Lung (tissue), 12 donors: ENCODE data around the gene SPATA6. TPM values are rescaled to one million over a fixed set of nuclear protein-coding genes. Genes with fewer than 3 reads are reported as not detected.
"Not testable (repeated sequence)": the region's sequence is repeated elsewhere in the genome, so short reads cannot be mapped to it uniquely, and the experiment has no call there.

Experiments
- ATAC-seq: fragments of 200-7000 bp; cut with Tn5 transposase; one replicate; pipeline ENCODE4 v1.9.1; 2020; ENCODE audit warnings: moderate number of reproducible peaks; ENCODE audit not compliant: insufficient read depth, low FRiP score
- DNase-seq, 3 donors: peaks; one replicate each; pipeline ENCODE4 v3.0.0-alpha.2; 2013 to 2017
- H3K27ac ChIP-seq, 2 donors: one replicate each; pipeline ENCODE4 v1.5.1; 2013; ENCODE audit warnings: mild to moderate bottlenecking in 2 of 2, moderate library complexity in 2 of 2, control low read depth in 1 of 2, inconsistent platforms in 1 of 2, low read depth in 1 of 2, low read length in 1 of 2
- H3K27me3 ChIP-seq, 3 donors: one replicate each; pipeline ENCODE4 v1.5.1; 2013; ENCODE audit warnings: low read length in 2 of 3; ENCODE audit not compliant: control insufficient read depth in 3 of 3, insufficient read depth in 3 of 3
- H3K36me3 ChIP-seq, 4 donors: one replicate each; pipeline ENCODE4 v1.5.1; 2013; ENCODE audit warnings: low read length in 4 of 4, mild to moderate bottlenecking in 1 of 4, moderate library complexity in 1 of 4; ENCODE audit not compliant: control insufficient read depth in 4 of 4, insufficient read depth in 4 of 4
- H3K4me1 ChIP-seq, 5 donors: one replicate each; pipeline ENCODE4 v1.5.1; 2013; ENCODE audit warnings: low read length in 5 of 5, mild to moderate bottlenecking in 2 of 5, moderate library complexity in 1 of 5; ENCODE audit not compliant: control insufficient read depth in 5 of 5, insufficient read depth in 5 of 5
- H3K4me3 ChIP-seq: one replicate; pipeline ENCODE4 v1.5.1; 2013; ENCODE audit warnings: mild to moderate bottlenecking, control low read depth, moderate library complexity
- H3K9ac ChIP-seq, 2 donors: one replicate each; pipeline ENCODE4 v1.5.1; 2013; ENCODE audit warnings: low read length in 2 of 2, control low read depth in 1 of 2; ENCODE audit not compliant: insufficient read depth in 1 of 2
- H3K9me3 ChIP-seq, 4 donors: one replicate each; pipeline ENCODE4 v1.5.1; 2013; ENCODE audit warnings: low read length in 3 of 4, mild to moderate bottlenecking in 1 of 4, moderate library complexity in 1 of 4; ENCODE audit not compliant: control insufficient read depth in 4 of 4, insufficient read depth in 3 of 4
- CTCF ChIP-seq: IDR thresholded peaks from 2 replicates; pipeline ENCODE4 v1.5.1; 2012; ENCODE audit warnings: mild to moderate bottlenecking; ENCODE audit errors: control extremely low read depth, extremely low read depth
- WGBS, 2 donors: extraction: QIAGEN DNeasy Blood & Tissue Kit; methylation state at CpG; one replicate each; pipeline ENCODE4 v1.1.7; 2013; 5-methylcytosine and 5-hydroxymethylcytosine counted together
- polyA plus RNA-seq, 2 donors: library from polyadenylated mRNA; stranded (reverse); fragments of 200-250 nt; gene quantifications; one replicate each; pipeline ENCODE4 v1.2.1, GENCODE V29; 2013
- total RNA-seq, 2 donors: library from RNA; depleted of rRNA in 1 of 2; stranded (reverse); fragments of >200 nt in 1 of 2; gene quantifications; one replicate each; pipeline ENCODE4 v1.2.1, GENCODE V29; 2014 to 2021
- donor health status: control.
- donor health status: control.
- donor health status: Bipolar disorder and iron deficiency.
- donor health status: healthy.
- donor health status: DM: yes; HTN: yes; CAD: no.

SPATA6 gene
- total and polyA plus RNA-seq, 4 donors = 4.1 to 94.2 (median 17.6) TPM

GRCh38 chr1:48439380-48439779 is 32.6 kb downstream of the SPATA6 start:
- no peak overlapping the region for H3K4me3 ChIP-seq
- WGBS, 2 donors = 93 to 95% methylated on average over 9 of the region's 9 CpGs
- ATAC-seq (no peak), DNase-seq (no peak)
- H3K9me3 ChIP-seq = peaks cover 0 to 3% (median 1%) of the 10 kb centered on the region in 4 donors
- no peak overlapping the region for H3K27ac ChIP-seq
- H3K4me1 ChIP-seq = no peaks in the 10 kb centered on the region
- peaks cover 2 to 13% (median 8%) of the 10 kb centered on the region in 4 donors for H3K36me3 ChIP-seq
- TF ChIP-seq CTCF = no peak
- no peaks in the 10 kb centered on the region for H3K27me3 ChIP-seq
- H3K9ac ChIP-seq = no peak overlapping the region

- not testable (repeated sequence) for DNase-seq, H3K9ac ChIP-seq, H3K4me1 ChIP-seq, H3K27ac ChIP-seq, ATAC-seq, H3K4me3 ChIP-seq, H3K27me3 ChIP-seq, H3K9me3 ChIP-seq, H3K36me3 ChIP-seq
Observed at GRCh38 chr1:48437379-48437778, 34.6 kb downstream of the SPATA6 start.

- H3K4me1 ChIP-seq, H3K27ac ChIP-seq, H3K9ac ChIP-seq, ATAC-seq, H3K9me3 ChIP-seq, H3K4me3 ChIP-seq, DNase-seq, H3K27me3 ChIP-seq: not testable (repeated sequence)
- 95 to 97% methylated on average over 29 of the region's 29 CpGs for WGBS, 2 donors
- H3K36me3 ChIP-seq = peaks cover 2 to 13% (median 4%) of the 10 kb centered on the region in 4 donors
Observed at GRCh38 chr1:48435312-48436002, 36.5 kb downstream of the SPATA6 start.

DNA sequence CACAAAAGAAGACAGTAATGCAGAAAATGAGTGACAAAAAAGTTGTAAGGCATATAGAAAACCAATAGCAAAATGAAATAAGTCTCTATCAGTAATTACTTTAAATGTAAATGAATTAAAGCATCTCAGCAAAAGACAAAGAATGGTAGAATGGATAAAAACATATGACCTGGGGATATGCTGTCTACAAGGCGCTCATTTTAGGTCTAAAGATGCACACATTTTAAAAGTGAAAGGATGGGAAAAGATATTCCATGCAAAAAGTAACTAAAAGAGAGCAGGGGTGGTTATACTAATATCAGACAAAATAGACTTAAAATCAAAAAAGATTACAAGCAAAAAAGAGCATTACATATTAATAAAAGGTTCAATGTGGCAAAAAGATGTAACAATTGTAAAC is 41.2 kb downstream of the SPATA6 start:
- 96 to 100% methylated on average over 1 of the region's 1 CpG for WGBS, 2 donors
- Histone ChIP-seq H3K4me1 (no peaks in the 10 kb centered on the region), H3K4me3 (no peak overlapping the region), H3K9me3 (no peaks in the 10 kb centered on the region), H3K36me3 (peaks cover 3 to 13% (median 4%) of the 10 kb centered on the region in 4 donors), H3K27me3 (no peaks in the 10 kb centered on the region), H3K9ac (no peak overlapping the region), H3K27ac (no peak overlapping the region)
- ATAC-seq = no peak
- TF ChIP-seq CTCF = no peak
- no peak for DNase-seq
